Cardiac septum (tissue), 1 donor: Measurements from ENCODE around the gene CATSPER3. TPM values are rescaled to one million over a fixed set of nuclear protein-coding genes. Genes with fewer than 3 reads are reported as not detected.

Source experiments
- DNase-seq: peaks from one replicate; pipeline ENCODE4 v3.0.0-alpha.2; 2020; ENCODE audit warnings: low spot score
- intact Hi-C: fragments of 100-400 bp; cut with DNase I; formaldehyde crosslinking; loops from one replicate; pipeline ENCODE4 v1.14.0; 2022
- total RNA-seq: library from RNA; stranded (reverse); fragmentation: NEBNext Ultra II Directional; extraction: Animal tissue kit (Norgen Biotek cat#: 25700); gene quantifications from one replicate; pipeline ENCODE4 v1.2.1, GENCODE V29; 2021
- donor health status: DM: no; HTN: no; CAD: no.

Gene CATSPER3
- total RNA-seq, 1 donor from 2014 or later, result 0.54 TPM

GRCh38 chr5:135008556-135008955, 40.8 kb downstream of the CATSPER3 start:
- intact Hi-C loops, result no loop called here
- DNase-seq, result peak; percentile 64

- intact Hi-C loops, result no loop called here
- peak; percentile 64 for DNase-seq
Measured at GRCh38 chr5:135008981-135009735, 41.5 kb downstream of the CATSPER3 start.

- intact Hi-C loops, result no loop called here
- peak; percentile 63 for DNase-seq
Measured at GRCh38 chr5:135009736-135010501, 42.2 kb downstream of the CATSPER3 start.

GRCh38 chr5:135010502-135011354, 43.0 kb downstream of the CATSPER3 start:
- intact Hi-C loops, result no loop called here
- no peak for DNase-seq

GRCh38 chr5:135011355-135012032, 43.8 kb downstream of the CATSPER3 start:
- DNase-seq, result peak; percentile 70

GRCh38 chr5:135012033-135012588, 44.4 kb downstream of the CATSPER3 start:
- intact Hi-C loops, result no loop called here
- DNase-seq, result peak; percentile 63

More at GRCh38 chr5:135011355-135012032, 43.8 kb downstream of the CATSPER3 start:
- intact Hi-C loops, result no loop called here

- intact Hi-C loops, result no loop called here
- DNase-seq, result peak; percentile 66
Measured at GRCh38 chr5:135012951-135013391, 45.3 kb downstream of the CATSPER3 start.

GRCh38 chr5:135013445-135013844, 45.7 kb downstream of the CATSPER3 start:
- intact Hi-C loops, result no loop called here

GRCh38 chr5:135013947-135014570, 46.4 kb downstream of the CATSPER3 start:
- DNase-seq, result peak; percentile 60
- intact Hi-C loops, result no loop called here

More at GRCh38 chr5:135013445-135013844, 45.7 kb downstream of the CATSPER3 start:
- DNase-seq, result peak; percentile 20

- intact Hi-C loops, result no loop called here
- DNase-seq, result peak; percentile 53
Measured at GRCh38 chr5:135015942-135016341, 48.2 kb downstream of the CATSPER3 start.

GRCh38 chr5:135016861-135017290, 49.2 kb downstream of the CATSPER3 start:
- intact Hi-C loops, result no loop called here
- peak; percentile 67 for DNase-seq

- intact Hi-C loops, result no loop called here
- peak; percentile 10 for DNase-seq
Measured at GRCh38 chr5:135018457-135018856, 50.8 kb downstream of the CATSPER3 start.

GRCh38 chr5:135019314-135019713, 51.6 kb downstream of the CATSPER3 start:
- intact Hi-C loops, result no loop called here
- DNase-seq, result peak; percentile 53

GRCh38 chr5:135020111-135020895, 52.6 kb downstream of the CATSPER3 start:
- intact Hi-C loops, result no loop called here
- DNase-seq, result peak; percentile 67

- intact Hi-C loops, result no loop called here
- DNase-seq, result no peak
Measured at GRCh38 chr5:135024956-135025729, 57.4 kb downstream of the CATSPER3 start.

GRCh38 chr5:135025730-135026644, 58.3 kb downstream of the CATSPER3 start:
- intact Hi-C loops, result no loop called here

More at GRCh38 chr5:135025730-135026644, 58.3 kb downstream of the CATSPER3 start:
- no peak for DNase-seq
